NCI-H146 treated with DMSO at 0.1 percent for 48 hours (cell line): ENCODE data around the gene SBF2.

Experiments
- DNase-seq: peaks from one replicate; lab custom pipeline; 2025; ENCODE audit not compliant: unreplicated experiment; lab: John Stamatoyannopoulos, UW

The SBF2 gene

GRCh38 chr11:10302359-10302743, 8.3 kb upstream of the SBF2 start:
- DNase-seq: no peak

GRCh38 chr11:10301656-10302358, 7.8 kb upstream of the SBF2 start:
- no peak for DNase-seq

GRCh38 chr11:10298342-10298741, 4.3 kb upstream of the SBF2 start:
- DNase-seq: no peak

GRCh38 chr11:10295064-10295901, 1.3 kb upstream of the SBF2 start:
- DNase-seq: no peak

- DNase-seq: no peak
Observed at GRCh38 chr11:10294290-10294953, 403 bp upstream of the SBF2 start.

- no peak for DNase-seq
Observed at GRCh38 chr11:10291801-10292638, 2.0 kb downstream of the SBF2 start.

GRCh38 chr11:10289765-10290380, 4.1 kb downstream of the SBF2 start:
- DNase-seq: no peak

GRCh38 chr11:10288881-10289764, 4.9 kb downstream of the SBF2 start:
- DNase-seq: no peak

- no peak for DNase-seq
Observed at GRCh38 chr11:10287766-10288715, 6.0 kb downstream of the SBF2 start.

- no peak for DNase-seq
Observed at GRCh38 chr11:10287140-10287539, 6.9 kb downstream of the SBF2 start.

GRCh38 chr11:10285148-10285802, 8.7 kb downstream of the SBF2 start:
- no peak for DNase-seq

- no peak for DNase-seq
Observed at GRCh38 chr11:10283991-10284390, 10.0 kb downstream of the SBF2 start.

GRCh38 chr11:10282117-10282516, 11.9 kb downstream of the SBF2 start:
- no peak for DNase-seq

- DNase-seq: no peak
Observed at GRCh38 chr11:10275714-10276113, 18.3 kb downstream of the SBF2 start.

- DNase-seq: no peak
Observed at GRCh38 chr11:10274726-10275125, 19.3 kb downstream of the SBF2 start.

GRCh38 chr11:10273738-10274137, 20.3 kb downstream of the SBF2 start:
- no peak for DNase-seq

- DNase-seq: no peak
Observed at GRCh38 chr11:10272132-10272531, 21.9 kb downstream of the SBF2 start.
